K562 (cell line): ENCODE data around the gene ARHGAP4.

Experiments used
- CTCF ChIP-seq, 3 experiments: IDR thresholded peaks in 2 of 3; conservative IDR thresholded peaks in 1 of 3; 2 replicates each; pipeline ENCODE4 v1.5.1; 2011 to 2012; ENCODE audit warnings: low read length in 3 of 3, mild to moderate bottlenecking in 3 of 3, control low read depth in 2 of 3, improper control_type of control experiment in 1 of 3, inconsistent platforms in 1 of 3, low read depth in 1 of 3, mixed read lengths in 1 of 3, moderate library complexity in 1 of 3; ENCODE audit not compliant: insufficient read depth in 2 of 3
- ERF ChIP-seq: fragments of 450-650 bp; formaldehyde crosslinking; IDR thresholded peaks from 2 replicates; pipeline ENCODE4 v1.4.0; 2020; ENCODE audit warnings: mild to moderate bottlenecking, mixed read lengths
- EZH2 ChIP-seq: IDR thresholded peaks from 2 replicates; pipeline ENCODE4 v1.6.1; 2012; ENCODE audit warnings: low read depth, mild to moderate bottlenecking, inconsistent platforms, low read length, borderline replicate concordance
- HDAC8 ChIP-seq: fragments of 450-650 bp; IDR thresholded peaks from 2 replicates; pipeline ENCODE4 v1.6.1; 2016; ENCODE audit warnings: mild to moderate bottlenecking, missing genetic modification characterization, moderate library complexity, missing compliant biosample characterization
- KDM1A ChIP-seq, 2 experiments: fragments of 450-650 bp; IDR thresholded peaks; 2 replicates each; pipeline ENCODE4 v1.6.1; 2016; ENCODE audit warnings: mild to moderate bottlenecking in 2 of 2
- NCOA6 ChIP-seq: fragments of 450-650 bp; IDR thresholded peaks from 2 replicates; pipeline ENCODE4 v1.6.1; 2017; ENCODE audit warnings: mild to moderate bottlenecking
- PCBP1 ChIP-seq: fragments of 200-400 bp; formaldehyde crosslinking; IDR thresholded peaks from 2 replicates; pipeline ENCODE4 v1.6.1; 2018; ENCODE audit warnings: mild to moderate bottlenecking, low read depth, low read length; ENCODE audit not compliant: poor library complexity, severe bottlenecking
- REST ChIP-seq, 2 experiments: fragments of 450-650 bp; formaldehyde crosslinking in 1 of 2; IDR thresholded peaks; 2 replicates each; pipeline versions ENCODE4 v1.4.0 to v1.6.1; 2014 to 2020; ENCODE audit warnings: mild to moderate bottlenecking in 2 of 2, borderline replicate concordance in 1 of 2, low read depth in 1 of 2
- SNRNP70 ChIP-seq: fragments of 200-400 bp; formaldehyde crosslinking; optimal IDR thresholded peaks from 2 replicates; pipeline ENCODE3; 2017; ENCODE audit warnings: low read depth, low read length
- TBL1XR1 ChIP-seq, 2 experiments: IDR thresholded peaks; 2 replicates each; pipeline ENCODE4 v1.6.1; 2012; ENCODE audit warnings: improper control_type of control experiment in 2 of 2, low read length in 2 of 2, mild to moderate bottlenecking in 1 of 2
- ZNF764 ChIP-seq: fragments of 250-450 bp; sonication (Bioruptor Pico); IDR thresholded peaks from 2 replicates; pipeline ENCODE4 v1.4.0; 2020; ENCODE audit warnings: low read depth, mild to moderate bottlenecking, moderate library complexity

GRCh38 chrX:153937056-153937455 lies 11.0 kb upstream of the ARHGAP4 start:
- TF ChIP-seq NCOA6: no peak
- no peak for TF ChIP-seq ERF (CRISPR knock-in tag)
- no peak for TF ChIP-seq SNRNP70
- TF ChIP-seq CTCF (IDR thresholded peaks at IDR 0.05 in 2 of 3, conservative IDR thresholded peaks at IDR 0.05 in 1 of 3; ENCODE audit: insufficient read depth in 2 of 3, low read depth in 1 of 3, low read length in 3 of 3): no peak
- TF ChIP-seq ZNF764 (CRISPR knock-in tag): no peak
- TF ChIP-seq EZH2: no peak
- no peak for TF ChIP-seq REST (IDR thresholded peaks at IDR 0.05; ENCODE audit: borderline replicate concordance)
- TF ChIP-seq REST (CRISPR knock-in tag; IDR thresholded peaks at IDR 0.05; ENCODE audit: low read depth): no peak
- no peak for TF ChIP-seq TBL1XR1 (IDR thresholded peaks at IDR 0.05; ENCODE audit: low read length in 2 of 2)
- no peak for TF ChIP-seq HDAC8 (tag)
- no peak for TF ChIP-seq PCBP1
- TF ChIP-seq KDM1A (IDR thresholded peaks at IDR 0.05): no peak
